ENCODE measurements around the gene ZBTB17. TPM values are rescaled to one million over a fixed set of nuclear protein-coding genes. Genes with fewer than 3 reads are reported as not detected.

The ZBTB17 gene
- total and polyA plus RNA-seq, 2 of the 8 experiments (the other 6 are each of a cell fraction or from before 2014, with no cell fraction given) = 24.7 to 36.2 TPM

- no peak overlapping the region for H2BK15ac ChIP-seq (ENCODE audit: low read length)
- no peak overlapping the region for H3K18ac ChIP-seq (ENCODE audit: extremely low read depth, low read length)
- peaks cover 3 to 31% (median 20%) of the 10 kb centered on the region in 4 experiments; a peak in 7 of 8 replicates for H3K36me3 ChIP-seq (ENCODE audit: control insufficient read depth in 2 of 4, insufficient read depth in 4 of 4, low read length in 3 of 4)
- no peak overlapping the region for H3K23ac ChIP-seq (ENCODE audit: insufficient read length)
- no peak overlapping the region for H3K4ac ChIP-seq (replicated peaks; ENCODE audit: insufficient read length, low read depth, low read length)
- CTCF ChIA-PET (ENCODE audit: partially characterized antibody) = interaction anchor here (0.6 to 2.4 kb wide), 8 partner anchors 12 to 350 kb away, joined by 3 to 8 read pairs (median 4); no protein-coding TSS in a partner anchor
- no peak overlapping the region for H4K91ac ChIP-seq (replicated peaks; ENCODE audit: insufficient read length, low read length)
- H3K56ac ChIP-seq (replicated peaks; ENCODE audit: insufficient read length, low read depth, low read length) = no peak overlapping the region
- no peak overlapping the region for H2AFZ ChIP-seq (ENCODE audit: low read length)
- no peak overlapping the region for H2BK12ac ChIP-seq (ENCODE audit: low read depth, low read length)
- POLR2A ChIA-PET (ENCODE audit: partially characterized antibody) = interaction anchor here (1.5 kb wide), 1 partner anchor 158 kb away, joined by 3 read pairs; no protein-coding TSS in a partner anchor
- no peak overlapping the region for H3K4me3 ChIP-seq (ENCODE audit: extremely low read depth in 1 of 4, insufficient read depth in 2 of 4, low read depth in 3 of 4, low read length in 4 of 4)
- H3K79me1 ChIP-seq (ENCODE audit: low read depth, low read length) = no peaks in the 10 kb centered on the region; the same call in 1 of the 2 replicates
- H3K79me2 ChIP-seq (ENCODE audit: control insufficient read depth in 1 of 2, insufficient read depth in 2 of 2, low read length in 2 of 2) = no peaks in the 10 kb centered on the region
- no peak overlapping the region for H2BK20ac ChIP-seq (ENCODE audit: low read length)
- no peak overlapping the region for H3K14ac ChIP-seq (ENCODE audit: insufficient read length)
- H3K27ac ChIP-seq (ENCODE audit: low read depth, low read length) = no peak overlapping the region
- H3K27me3 ChIP-seq (replicated peaks in 1 of 4; ENCODE audit: control insufficient read depth in 3 of 4, extremely low read depth in 1 of 4, insufficient read depth in 3 of 4, low read length in 3 of 4) = no peaks in the 10 kb centered on the region
- no peak for FAIRE-seq
- no peak overlapping the region for H2AK5ac ChIP-seq (ENCODE audit: low read depth, low read length)
- H3K23me2 ChIP-seq (ENCODE audit: low read depth, low read length) = no peaks in the 10 kb centered on the region
- H3K4me1 ChIP-seq (replicated peaks in 1 of 4; ENCODE audit: control insufficient read depth in 3 of 4, insufficient read depth in 4 of 4, low read length in 3 of 4) = peaks cover 0 to 12% (median 2%) of the 10 kb centered on the region in 4 experiments; a peak in 6 of 7 replicates
- H2BK120ac ChIP-seq (replicated peaks; ENCODE audit: low read depth, low read length) = no peak overlapping the region
- H4K5ac ChIP-seq (ENCODE audit: insufficient read length, low read depth, low read length) = no peak overlapping the region
- no peak overlapping the region for H3K4me2 ChIP-seq (ENCODE audit: insufficient read depth in 1 of 2, low read depth in 2 of 2, low read length in 2 of 2)
- no peaks in the 10 kb centered on the region for H3K9me3 ChIP-seq (ENCODE audit: insufficient read depth in 2 of 2, low read depth in 1 of 2, low read length in 1 of 2)
- no peak for DNase-seq (ENCODE audit: low read depth in 1 of 2, low spot score in 2 of 2)
- TF ChIP-seq EZH2 (IDR thresholded peaks at IDR 0.05; ENCODE audit: low read depth, low read length, severe bottlenecking) (no peak), RAD21 (IDR thresholded peaks at IDR 0.05 in 1 of 2, conservative IDR thresholded peaks at IDR 0.05 in 1 of 2; ENCODE audit: low read depth in 2 of 2, low read length in 2 of 2) (peak; percentile 15 to 21; a peak in 2 of 4 replicates)
- H4K20me1 ChIP-seq (replicated peaks in 1 of 2; ENCODE audit: control insufficient read depth in 1 of 2, insufficient read depth in 2 of 2, low read length in 2 of 2) = peaks cover 0 to 12% of the 10 kb centered on the region in 2 experiments
- H4K8ac ChIP-seq (ENCODE audit: extremely low read depth, insufficient read depth, low read length) = 0 out of 2 replicates have a peak overlapping the region, but pooled peaks have one; percentile 25
- H2BK5ac ChIP-seq (ENCODE audit: low read depth, low read length) = no peak overlapping the region
- WGBS, 2 experiments (ENCODE audit: extremely low coverage in 1 of 2, insufficient coverage in 1 of 2, insufficient read length in 1 of 2, insufficient replicate concordance in 2 of 2, low coverage in 1 of 2, low lambda C conversion rate in 2 of 2, missing lambda C conversion rate in 1 of 2) = 93% methylated on average over 55 of the region's 55 CpGs; no CpG with 5 or more reads in 1 of the 2 experiments
- H3K9ac ChIP-seq (replicated peaks in 1 of 4; ENCODE audit: extremely low read depth in 1 of 4, low read depth in 3 of 4, low read length in 3 of 4) = no peak overlapping the region
These were observed 31.4 kb downstream of the ZBTB17 start for GRCh38 chr1:15944308-15945010.

All from H1 (cell line).